Osteocyte (in vitro differentiated cells): ENCODE data around the gene RNGTT. TPM values are rescaled to one million over a fixed set of nuclear protein-coding genes. Genes with fewer than 3 reads are reported as not detected.
"Not testable (repeated sequence)": the region's sequence is repeated elsewhere in the genome, so short reads cannot be mapped to it uniquely, and the experiment has no call there.

Experiments used
- DNase-seq: peaks from one replicate; pipeline ENCODE4 v3.0.0; 2021; ENCODE audit warnings: mixed read lengths; ENCODE audit not compliant: unreplicated experiment; ENCODE audit errors: extremely low spot score
- H3K27ac Mint-ChIP-seq: one replicate; pipeline ENCODE4 v1.8.0; 2021; ENCODE audit warnings: mild to moderate bottlenecking, mixed read lengths; ENCODE audit not compliant: unreplicated experiment
- H3K27me3 Mint-ChIP-seq: one replicate; pipeline ENCODE4 v1.8.0; 2021; ENCODE audit warnings: mixed read lengths; ENCODE audit not compliant: unreplicated experiment
- H3K36me3 Mint-ChIP-seq: one replicate; pipeline ENCODE4 v1.8.0; 2021; ENCODE audit warnings: mixed read lengths; ENCODE audit not compliant: unreplicated experiment
- H3K4me1 Mint-ChIP-seq: one replicate; pipeline ENCODE4 v1.8.0; 2021; ENCODE audit warnings: mixed read lengths; ENCODE audit not compliant: unreplicated experiment
- H3K4me3 Mint-ChIP-seq: one replicate; pipeline ENCODE4 v1.8.0; 2021; ENCODE audit warnings: mild to moderate bottlenecking, moderate library complexity, mixed read lengths; ENCODE audit not compliant: unreplicated experiment
- H3K9me3 Mint-ChIP-seq: one replicate; pipeline ENCODE4 v1.8.0; 2021; ENCODE audit warnings: mixed read lengths; ENCODE audit not compliant: unreplicated experiment
- total RNA-seq: library from RNA; stranded (reverse); gene quantifications from 2 replicates; pipeline ENCODE4 v1.2.1, GENCODE V29; 2021
- TF ChIP-seq, protein P1 (sequence below): fragments of 200-600 bp; sonication (generic); IDR thresholded peaks from 2 replicates; pipeline ENCODE4 v1.5.0; 2021; ENCODE audit warnings: antibody characterized with exemption, mild to moderate bottlenecking, moderate library complexity

The RNGTT gene
- total RNA-seq, 1 donor from 2014 or later = 12.7 TPM

DNA sequence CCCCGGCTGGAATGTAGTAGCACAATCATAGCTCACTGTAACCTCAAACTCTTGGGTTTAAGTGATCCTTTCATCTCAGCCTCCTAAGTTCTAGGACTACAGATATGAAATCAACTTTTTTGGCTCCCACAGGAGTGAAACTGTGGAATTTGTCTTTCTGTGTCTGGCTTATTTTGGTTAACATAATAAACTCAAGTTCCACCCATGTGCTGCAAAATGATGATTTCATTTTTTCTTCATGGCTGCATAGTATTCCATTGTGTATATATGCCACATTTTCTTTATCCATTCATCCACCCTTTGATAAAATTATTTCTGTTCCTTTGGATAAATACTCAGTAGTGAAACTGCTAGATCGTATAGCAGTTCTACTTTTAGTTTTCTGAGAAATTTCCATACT is 29.9 kb downstream of the RNGTT start:
- no peak for DNase-seq
- H3K27me3 Mint-ChIP-seq = no peaks in the 10 kb centered on the region
- H3K36me3 Mint-ChIP-seq = peaks cover 38% of the 10 kb centered on the region
- TF ChIP-seq, protein P1, sequence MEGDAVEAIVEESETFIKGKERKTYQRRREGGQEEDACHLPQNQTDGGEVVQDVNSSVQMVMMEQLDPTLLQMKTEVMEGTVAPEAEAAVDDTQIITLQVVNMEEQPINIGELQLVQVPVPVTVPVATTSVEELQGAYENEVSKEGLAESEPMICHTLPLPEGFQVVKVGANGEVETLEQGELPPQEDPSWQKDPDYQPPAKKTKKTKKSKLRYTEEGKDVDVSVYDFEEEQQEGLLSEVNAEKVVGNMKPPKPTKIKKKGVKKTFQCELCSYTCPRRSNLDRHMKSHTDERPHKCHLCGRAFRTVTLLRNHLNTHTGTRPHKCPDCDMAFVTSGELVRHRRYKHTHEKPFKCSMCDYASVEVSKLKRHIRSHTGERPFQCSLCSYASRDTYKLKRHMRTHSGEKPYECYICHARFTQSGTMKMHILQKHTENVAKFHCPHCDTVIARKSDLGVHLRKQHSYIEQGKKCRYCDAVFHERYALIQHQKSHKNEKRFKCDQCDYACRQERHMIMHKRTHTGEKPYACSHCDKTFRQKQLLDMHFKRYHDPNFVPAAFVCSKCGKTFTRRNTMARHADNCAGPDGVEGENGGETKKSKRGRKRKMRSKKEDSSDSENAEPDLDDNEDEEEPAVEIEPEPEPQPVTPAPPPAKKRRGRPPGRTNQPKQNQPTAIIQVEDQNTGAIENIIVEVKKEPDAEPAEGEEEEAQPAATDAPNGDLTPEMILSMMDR = no peak
- no peak overlapping the region for H3K4me3 Mint-ChIP-seq
- H3K9me3 Mint-ChIP-seq = peaks cover 25% of the 10 kb centered on the region
- no peaks in the 10 kb centered on the region for H3K4me1 Mint-ChIP-seq
- H3K27ac Mint-ChIP-seq = no peak overlapping the region

DNA sequence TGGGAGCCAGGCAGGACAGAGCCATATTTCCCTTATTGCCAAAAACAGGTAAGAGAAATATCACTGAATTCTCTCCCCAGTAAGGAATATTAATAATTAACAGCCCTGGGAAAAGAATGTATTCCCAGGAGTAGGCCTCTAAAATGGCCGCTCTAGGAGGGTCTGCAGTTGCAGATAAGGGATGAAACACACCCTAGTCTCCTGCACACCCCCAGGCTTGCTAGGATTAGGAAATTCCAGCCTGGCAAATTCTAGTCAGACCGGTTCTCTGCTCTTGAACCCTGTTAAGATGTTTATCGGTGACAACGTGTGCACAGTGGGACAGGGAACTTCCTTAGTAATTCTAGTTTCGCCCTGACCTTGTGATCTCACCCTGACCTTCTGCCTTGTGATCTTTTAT is 31.4 kb downstream of the RNGTT start:
- DNase-seq, H3K27ac Mint-ChIP-seq: not testable (repeated sequence)

DNA sequence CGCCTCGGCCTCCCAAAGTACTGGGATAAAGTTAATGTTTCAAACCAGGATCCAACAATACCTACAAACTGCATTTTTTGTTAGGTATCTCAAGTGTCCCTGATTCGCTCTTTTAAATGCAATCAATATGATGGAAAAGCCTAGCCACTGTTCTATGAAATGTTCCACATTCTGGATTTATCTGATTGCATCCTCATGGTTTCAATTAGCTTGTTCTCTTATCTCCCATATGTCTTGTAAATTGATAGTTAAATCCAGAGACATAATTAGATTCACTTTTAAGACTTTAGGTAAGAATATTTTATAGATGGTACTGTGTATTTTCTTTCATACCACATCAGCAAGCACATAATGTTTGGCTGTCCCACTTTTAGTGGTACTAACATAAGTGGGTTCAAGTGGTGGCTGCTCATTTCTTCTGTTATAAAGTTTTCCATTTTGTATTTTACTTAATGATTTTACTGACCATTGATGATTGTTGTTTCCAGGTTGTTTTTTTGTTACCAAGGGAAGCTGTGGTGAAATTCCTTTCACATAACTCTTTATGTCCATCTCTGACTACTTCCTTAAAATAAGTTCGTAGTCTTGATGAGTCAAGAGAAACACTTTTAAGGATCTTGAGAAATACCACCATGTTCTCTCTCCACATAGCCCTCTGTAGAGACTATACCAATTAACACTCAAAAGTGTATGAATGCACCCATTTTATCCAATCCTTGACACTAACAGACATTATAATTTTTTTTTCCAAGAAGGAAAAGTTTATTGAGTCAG is 40.5 kb downstream of the RNGTT start:
- Mint-ChIP-seq H3K36me3 (peaks cover 12% of the 10 kb centered on the region), H3K4me3 (no peak overlapping the region)
- no peak for DNase-seq

More for the DNA sequence above, 31.4 kb downstream of the RNGTT start:
- H3K9me3 Mint-ChIP-seq = peaks cover 20% of the 10 kb centered on the region
- H3K36me3 Mint-ChIP-seq = peaks cover 32% of the 10 kb centered on the region
- not testable (repeated sequence) for H3K4me1 Mint-ChIP-seq, H3K27me3 Mint-ChIP-seq, H3K4me3 Mint-ChIP-seq

DNA sequence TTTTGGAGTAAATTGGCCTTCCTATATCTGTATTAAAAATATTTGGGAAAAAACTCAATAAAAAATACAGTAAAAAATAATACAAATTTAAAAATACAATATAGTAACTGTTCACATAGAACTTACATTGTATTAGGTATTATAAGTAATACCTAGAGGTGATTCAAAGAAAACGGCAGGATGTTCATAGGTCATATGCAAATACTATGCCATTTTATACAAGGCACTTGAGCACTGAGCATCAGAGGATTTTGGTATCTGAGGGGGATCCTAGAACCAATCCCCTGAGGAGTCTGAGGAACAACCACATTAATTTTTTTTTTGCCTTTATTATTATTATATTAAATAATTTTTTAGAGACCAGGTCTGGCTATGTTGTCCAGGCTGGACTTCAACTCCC is 41.7 kb downstream of the RNGTT start:
- Mint-ChIP-seq H3K4me3 (no peak overlapping the region), H3K27ac (no peak overlapping the region), H3K4me1 (no peaks in the 10 kb centered on the region), H3K36me3 (peaks cover 12% of the 10 kb centered on the region), H3K27me3 (no peaks in the 10 kb centered on the region), H3K9me3 (peaks cover 6% of the 10 kb centered on the region)
- TF ChIP-seq, protein P1 = no peak
- no peak for DNase-seq

More for the DNA sequence above, 40.5 kb downstream of the RNGTT start:
- TF ChIP-seq, protein P1 = no peak
- no peaks in the 10 kb centered on the region for H3K4me1 Mint-ChIP-seq
- no peak overlapping the region for H3K27ac Mint-ChIP-seq
- no peaks in the 10 kb centered on the region for H3K27me3 Mint-ChIP-seq
- H3K9me3 Mint-ChIP-seq = peaks cover 6% of the 10 kb centered on the region

DNA sequence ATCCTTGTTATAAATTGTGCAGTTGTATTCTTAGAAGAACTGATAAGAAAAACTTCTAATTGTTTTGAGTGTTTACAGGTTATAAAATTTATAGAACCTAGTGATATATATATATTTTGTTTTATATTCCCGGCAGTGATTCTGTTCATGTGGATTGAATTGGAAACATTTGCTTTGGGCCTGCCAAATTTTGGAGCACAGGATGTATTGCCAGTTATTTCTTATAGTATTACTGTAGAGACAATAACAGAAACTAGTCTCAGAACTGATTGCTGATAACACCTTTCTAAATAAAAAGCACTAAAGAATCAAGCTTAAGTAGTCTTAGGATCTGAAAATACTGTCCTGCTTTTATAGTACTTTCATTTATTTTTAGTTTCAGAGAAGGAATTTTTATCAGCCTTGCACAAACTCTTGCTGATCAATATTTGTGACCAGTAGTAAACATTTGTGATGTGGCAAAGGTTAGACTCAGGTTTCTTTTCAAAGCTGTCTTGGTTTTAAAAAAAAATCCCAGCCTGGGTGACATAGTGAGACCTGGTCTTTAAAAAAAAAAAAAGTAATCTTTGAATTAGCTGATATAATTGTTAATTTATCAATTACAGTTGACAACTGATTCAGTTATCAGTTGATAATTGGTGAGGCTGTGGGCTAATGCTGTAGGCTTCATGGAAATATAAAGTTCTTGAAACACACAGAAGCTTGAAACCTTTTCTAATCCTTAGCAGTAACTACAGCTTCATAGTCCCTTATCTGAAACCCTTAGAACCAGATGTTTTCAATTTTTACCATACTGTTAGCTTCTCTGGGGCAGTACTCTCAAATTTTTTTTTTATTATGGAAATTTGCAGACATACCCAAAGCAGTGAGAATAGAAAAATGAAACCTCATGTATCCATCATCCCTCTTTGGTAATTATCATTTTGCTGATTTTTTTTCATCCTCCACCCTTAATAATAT is 42.4 kb downstream of the RNGTT start:
- Mint-ChIP-seq H3K36me3 (peaks cover 12% of the 10 kb centered on the region), H3K27ac (no peak overlapping the region), H3K4me1 (no peaks in the 10 kb centered on the region), H3K27me3 (no peaks in the 10 kb centered on the region), H3K9me3 (peaks cover 6% of the 10 kb centered on the region), H3K4me3 (no peak overlapping the region)
- TF ChIP-seq, protein P1 = no peak
- DNase-seq = no peak
